Measurements from ENCODE around the gene FES.
A peak's percentile ranks its signal among the peaks of the same experiment; 100 is the strongest.
"Not testable (repeated sequence)": the region's sequence is repeated elsewhere in the genome, so short reads cannot be mapped to it uniquely, and the experiment has no call there.

The FES gene

GRCh38 chr15:90883976-90884718, at the start of gene FES:
FES (plus strand) TSS chr15:90884504; CDS start chr15:90885046, 542 bp downstream.
- DNase-seq (ENCODE audit: low spot score) (no peak), FAIRE-seq (no peak)

GRCh38 chr15:90834626-90835025, 49.7 kb upstream of the FES start:
- FAIRE-seq: no peak
- no peak for DNase-seq (ENCODE audit: low spot score)

GRCh38 chr15:90836296-90836871, 47.9 kb upstream of the FES start:
- FAIRE-seq (no peak), DNase-seq (ENCODE audit: low spot score) (peak; percentile 43)

GRCh38 chr15:90837094-90837493, 47.2 kb upstream of the FES start:
- FAIRE-seq (no peak), DNase-seq (ENCODE audit: low spot score) (no peak)

GRCh38 chr15:90838139-90838538, 46.2 kb upstream of the FES start:
- FAIRE-seq: no peak
- no peak for DNase-seq (ENCODE audit: low spot score)

GRCh38 chr15:90838544-90838943, 45.8 kb upstream of the FES start:
- DNase-seq (ENCODE audit: low spot score): no peak

GRCh38 chr15:90839187-90840071, 44.9 kb upstream of the FES start:
- DNase-seq (ENCODE audit: low spot score) (peak; percentile 50), FAIRE-seq (no peak)

More at GRCh38 chr15:90838544-90838943, 45.8 kb upstream of the FES start:
- FAIRE-seq: no peak

- DNase-seq (ENCODE audit: low spot score): no peak
- FAIRE-seq: no peak
Measured at GRCh38 chr15:90840157-90840855, 44.0 kb upstream of the FES start.

GRCh38 chr15:90840954-90841353, 43.4 kb upstream of the FES start:
- no peak for DNase-seq (ENCODE audit: low spot score)
- no peak for FAIRE-seq

GRCh38 chr15:90844696-90845095, 39.6 kb upstream of the FES start:
- DNase-seq (ENCODE audit: low spot score) (no peak), FAIRE-seq (no peak)

GRCh38 chr15:90845201-90845949, 38.9 kb upstream of the FES start:
- DNase-seq (ENCODE audit: low spot score) (peak; percentile 77), FAIRE-seq (no peak)

GRCh38 chr15:90849424-90849823, 34.9 kb upstream of the FES start:
- FAIRE-seq; DNase-seq (ENCODE audit: low spot score): not testable (repeated sequence)

- DNase-seq (ENCODE audit: low spot score): no peak
- FAIRE-seq: no peak
Measured at GRCh38 chr15:90851114-90851513, 33.2 kb upstream of the FES start.

- DNase-seq (ENCODE audit: low spot score): no peak
- no peak for FAIRE-seq
Measured at GRCh38 chr15:90851940-90852339, 32.4 kb upstream of the FES start.

GRCh38 chr15:90855139-90855538, 29.2 kb upstream of the FES start:
- FAIRE-seq: no peak

GRCh38 chr15:90857337-90857736, 27.0 kb upstream of the FES start:
- FAIRE-seq: no peak
- DNase-seq (ENCODE audit: low spot score): no peak

More at GRCh38 chr15:90855139-90855538, 29.2 kb upstream of the FES start:
- DNase-seq (ENCODE audit: low spot score): no peak

- DNase-seq (ENCODE audit: low spot score): no peak
- FAIRE-seq: no peak
Measured at GRCh38 chr15:90857883-90858443, 26.3 kb upstream of the FES start.

- no peak for DNase-seq (ENCODE audit: low spot score)
- FAIRE-seq: no peak
Measured at GRCh38 chr15:90859234-90860131, 24.8 kb upstream of the FES start.

- no peak for FAIRE-seq
- DNase-seq (ENCODE audit: low spot score): no peak
Measured at GRCh38 chr15:90860450-90860849, 23.9 kb upstream of the FES start.

All from urothelium cell line (cell line).